T-cell (primary cell): ENCODE data around the gene MYLK4. TPM values are rescaled to one million over a fixed set of nuclear protein-coding genes. Genes with fewer than 3 reads are reported as not detected.
A peak's percentile ranks its signal among the peaks of the same experiment; 100 is the strongest.

Experiments used
- ATAC-seq, 4 experiments: fragments of 200-7000 bp in 3 of 4; fragments of 150-1000 bp in 1 of 4; cut with Tn5 transposase; replicated peaks in 1 of 4; 1 replicate in 3 of 4; 2 replicates in 1 of 4; pipeline ENCODE4 v1.10.0; 2021; ENCODE audit warnings: moderate library complexity in 3 of 4, mild to moderate bottlenecking in 2 of 4, moderate number of reproducible peaks in 1 of 4
- CTCF ChIA-PET, 2 donors: fragments of 300-600 bp; sonication (Branson Sonifier 250); formaldehyde crosslinking; loops; one replicate each; lab custom pipeline; 2022; ENCODE audit warnings: antibody characterized with exemption in 2 of 2; lab: Charles Lee
- POLR2A ChIA-PET, 2 donors: fragments of 300-600 bp; sonication (Branson Sonifier 250); formaldehyde crosslinking; loops; one replicate each; lab custom pipeline; 2022; ENCODE audit warnings: antibody characterized with exemption in 2 of 2; lab: Charles Lee
- DNase-seq, 35 experiments: peaks; one replicate each; pipeline versions ENCODE4 v3.0.0 to v3.0.0-alpha.2; 2013 to 2023
- H3K27ac ChIP-seq: one replicate; pipeline ENCODE4 v1.5.1; 2013; ENCODE audit warnings: low read length
- H3K27me3 ChIP-seq, 2 experiments: replicated peaks in 1 of 2; 1 replicate in 1 of 2; 2 replicates in 1 of 2; pipeline versions ENCODE4 v1.6.1 to v1.7.0; 2013; ENCODE audit warnings: low read length in 1 of 2, mixed read lengths in 1 of 2; ENCODE audit not compliant: control insufficient read depth in 2 of 2, insufficient read depth in 2 of 2; ENCODE audit errors: extremely low read depth in 1 of 2
- H3K36me3 ChIP-seq, 2 donors: 1 replicate in 1 of 2; 2 replicates in 1 of 2; pipeline versions ENCODE4 v1.6.1 to v1.7.0; 2013; ENCODE audit warnings: low read length in 1 of 2; ENCODE audit not compliant: control insufficient read depth in 2 of 2, insufficient read depth in 1 of 2; ENCODE audit errors: extremely low read depth in 1 of 2
- H3K4me1 ChIP-seq, 2 experiments: 1 replicate in 1 of 2; 2 replicates in 1 of 2; pipeline versions ENCODE4 v1.6.1 to v1.7.0; 2013; ENCODE audit warnings: low read length in 2 of 2, mixed read lengths in 1 of 2; ENCODE audit not compliant: insufficient read depth in 2 of 2, control insufficient read depth in 1 of 2; ENCODE audit errors: extremely low read depth in 1 of 2
- H3K4me3 ChIP-seq, 2 donors: 1 replicate in 1 of 2; 2 replicates in 1 of 2; pipeline versions ENCODE4 v1.5.1 to v1.7.0; 2013; ENCODE audit warnings: mild to moderate bottlenecking in 2 of 2, low read length in 1 of 2, moderate library complexity in 1 of 2; ENCODE audit not compliant: control insufficient read depth in 1 of 2; ENCODE audit errors: extremely low read depth in 1 of 2
- H3K9me3 ChIP-seq: 2 replicates; pipeline ENCODE4 v1.7.0; 2013
- H3K27ac Mint-ChIP-seq, 2 donors: one replicate each; pipeline ENCODE4 v1.8.0; 2020 to 2021; ENCODE audit warnings: mild to moderate bottlenecking in 2 of 2, mixed read lengths in 2 of 2
- H3K27me3 Mint-ChIP-seq, 2 donors: one replicate each; pipeline ENCODE4 v1.8.0; 2021 to 2022; ENCODE audit warnings: mixed read lengths in 2 of 2
- H3K36me3 Mint-ChIP-seq: one replicate; pipeline ENCODE4 v1.8.0; 2021; ENCODE audit warnings: mixed read lengths
- H3K4me1 Mint-ChIP-seq, 3 donors: one replicate each; pipeline ENCODE4 v1.8.0; 2020 to 2022; ENCODE audit warnings: mixed read lengths in 3 of 3, mild to moderate bottlenecking in 1 of 3
- H3K4me3 Mint-ChIP-seq, 3 donors: one replicate each; pipeline ENCODE4 v1.8.0; 2020 to 2022; ENCODE audit warnings: mild to moderate bottlenecking in 3 of 3, mixed read lengths in 3 of 3, moderate library complexity in 3 of 3
- H3K9me3 Mint-ChIP-seq, 3 donors: one replicate each; pipeline ENCODE4 v1.8.0; 2020 to 2022; ENCODE audit warnings: mixed read lengths in 3 of 3
- WGBS: methylation state at CpG from one replicate; pipeline ENCODE4 v1.1.5; 2013; ENCODE audit warnings: missing lambda C conversion rate; ENCODE audit not compliant: insufficient coverage; 5-methylcytosine and 5-hydroxymethylcytosine counted together
- total RNA-seq, 35 experiments: library from RNA in 6 of 35; stranded (reverse) in 6 of 35; fragments of 120-200 nt in 1 of 35; gene quantifications; one replicate each; pipeline versions ENCODE4 v1.2.1 to v1.2.4 and lab custom pipeline; 2013 to 2026

The MYLK4 gene
- total RNA-seq, 5 donors from 2014 or later (not counting 1 experiment from before 2014, with no cell fraction given) = 0.58 to 1.4 (median 1.0) TPM

- no peaks in the 10 kb centered on the region for H3K9me3 ChIP-seq
- CTCF ChIA-PET = no interaction called here
- no peaks in the 10 kb centered on the region for H3K36me3 ChIP-seq
- Mint-ChIP-seq H3K27ac (no peak overlapping the region), H3K36me3 (peaks cover 4% of the 10 kb centered on the region), H3K27me3 (no peaks in the 10 kb centered on the region), H3K9me3 (no peaks in the 10 kb centered on the region), H3K4me1 (peaks cover 33 to 53% (median 40%) of the 10 kb centered on the region in 3 donors), H3K4me3 (no peak overlapping the region)
- ATAC-seq (no peak), DNase-seq (no peak)
- H3K4me1 ChIP-seq = peaks cover 10 to 21% of the 10 kb centered on the region in 2 experiments
- WGBS = no CpG with 5 or more reads among the region's 2 CpGs
- POLR2A ChIA-PET = no interaction called here
- no peak overlapping the region for H3K27ac ChIP-seq
- H3K27me3 ChIP-seq = no peaks in the 10 kb centered on the region
- no peak overlapping the region for H3K4me3 ChIP-seq
These were observed 44.4 kb upstream of the MYLK4 start for GRCh38 chr6:2795162-2795561.

- H3K27me3 Mint-ChIP-seq = no peaks in the 10 kb centered on the region
- no peak for DNase-seq
- Histone ChIP-seq H3K4me1 (peaks cover 10 to 21% of the 10 kb centered on the region in 2 experiments), H3K9me3 (no peaks in the 10 kb centered on the region), H3K36me3 (no peaks in the 10 kb centered on the region), H3K4me3 (no peak overlapping the region), H3K27ac (no peak overlapping the region), H3K27me3 (no peaks in the 10 kb centered on the region)
- no peaks in the 10 kb centered on the region for H3K9me3 Mint-ChIP-seq
- 100% methylated on average over 1 of the region's 5 CpGs for WGBS
- peaks cover 27 to 44% (median 33%) of the 10 kb centered on the region in 3 donors for H3K4me1 Mint-ChIP-seq
- ATAC-seq = no peak
- CTCF ChIA-PET = interaction anchor here in 1 of 2 donors (0.9 kb wide), 1 partner anchor 195 kb away, joined by 6 read pairs; no protein-coding TSS in a partner anchor
- H3K27ac Mint-ChIP-seq = peak overlapping the region; percentile 89 to 96
- H3K4me3 Mint-ChIP-seq = peak overlapping the region in 1 of 3 donors; percentile 55
- H3K36me3 Mint-ChIP-seq = peaks cover 4% of the 10 kb centered on the region
- POLR2A ChIA-PET = no interaction called here
These were observed 43.5 kb upstream of the MYLK4 start for GRCh38 chr6:2794171-2794730.

GRCh38 chr6:2793534-2794151 lies 42.9 kb upstream of the MYLK4 start:
- H3K27me3 Mint-ChIP-seq = no peaks in the 10 kb centered on the region
- H3K4me1 Mint-ChIP-seq = peaks cover 26 to 44% (median 33%) of the 10 kb centered on the region in 3 donors
- no peaks in the 10 kb centered on the region for H3K9me3 Mint-ChIP-seq
- CTCF ChIA-PET = interaction anchor here (0.6 to 0.9 kb wide), 3 partner anchors 48 to 196 kb away, joined by 3 to 6 read pairs (median 3); partner anchors contain the start of gene SERPINB1 (in 1 of the 2)
- H3K27ac Mint-ChIP-seq = peak overlapping the region; percentile 89 to 96
- Histone ChIP-seq H3K27ac (peak overlapping the region; percentile 71), H3K27me3 (no peaks in the 10 kb centered on the region), H3K4me3 (peak overlapping the region in 1 of 2 donors; percentile 8), H3K36me3 (peaks cover 0 to 4% of the 10 kb centered on the region in 2 donors), H3K4me1 (peaks cover 10 to 21% of the 10 kb centered on the region in 2 experiments), H3K9me3 (no peaks in the 10 kb centered on the region)
- peak overlapping the region in 2 of 3 donors; percentile 7 to 55 for H3K4me3 Mint-ChIP-seq
- DNase-seq (peak in 12 of 35 experiments; percentile 7 to 46 (median 14)), ATAC-seq (peak; percentile 49 to 79 (median 64))
- peaks cover 4% of the 10 kb centered on the region for H3K36me3 Mint-ChIP-seq
- WGBS = 36% methylated on average over 3 of the region's 9 CpGs
- POLR2A ChIA-PET = no interaction called here

GRCh38 chr6:2792330-2793110 lies 41.8 kb upstream of the MYLK4 start:
- 98% methylated on average over 17 of the region's 17 CpGs for whole genome bisulfite sequencing
- Mint-ChIP-seq H3K27ac (peak overlapping the region; percentile 89 to 96), H3K27me3 (no peaks in the 10 kb centered on the region)

GRCh38 chr6:2791450-2791974 lies 40.8 kb upstream of the MYLK4 start:
- no peaks in the 10 kb centered on the region for H3K27me3 ChIP-seq
- peak overlapping the region; percentile 77 to 84 for H3K27ac Mint-ChIP-seq
- H3K27ac ChIP-seq = no peak overlapping the region
- H3K27me3 Mint-ChIP-seq = no peaks in the 10 kb centered on the region
- ATAC-seq (no peak), DNase-seq (peak in 1 of 35 experiments; percentile 14)
- POLR2A ChIA-PET = interaction anchor here in 1 of 2 donors (0.6 to 0.7 kb wide), 2 partner anchors 36 to 41 kb away, joined by 5 to 6 read pairs; no protein-coding TSS in a partner anchor
- CTCF ChIA-PET = interaction anchor here (0.5 to 1.9 kb wide), 31 partner anchors 9 to 284 kb away, joined by 3 to 19 read pairs (median 5); partner anchors contain the start of gene SERPINB1 (in 1 of the 2)
- no peaks in the 10 kb centered on the region for H3K9me3 Mint-ChIP-seq
- H3K4me3 ChIP-seq = no peak overlapping the region
- H3K4me1 Mint-ChIP-seq = peaks cover 25 to 40% (median 26%) of the 10 kb centered on the region in 3 donors
- peaks cover 0 to 6% of the 10 kb centered on the region in 2 donors for H3K36me3 ChIP-seq
- H3K4me3 Mint-ChIP-seq = peak overlapping the region in 1 of 3 donors; percentile 10
- peaks cover 15% of the 10 kb centered on the region for H3K36me3 Mint-ChIP-seq
- WGBS = no CpG with 5 or more reads among the region's 4 CpGs
- no peaks in the 10 kb centered on the region for H3K9me3 ChIP-seq
- H3K4me1 ChIP-seq = peaks cover 10 to 21% of the 10 kb centered on the region in 2 experiments

More at GRCh38 chr6:2792330-2793110, 41.8 kb upstream of the MYLK4 start:
- H3K4me1 Mint-ChIP-seq = peaks cover 25 to 44% (median 33%) of the 10 kb centered on the region in 3 donors
- H3K4me3 Mint-ChIP-seq = peak overlapping the region in 1 of 3 donors; percentile 55
- H3K9me3 ChIP-seq = no peaks in the 10 kb centered on the region
- no peaks in the 10 kb centered on the region for H3K27me3 ChIP-seq
- no peaks in the 10 kb centered on the region for H3K9me3 Mint-ChIP-seq
- ChIA-PET POLR2A (interaction anchor here in 1 of 2 donors (0.6 kb wide), 1 partner anchor 83 kb away, joined by 3 read pairs; no protein-coding TSS in a partner anchor), CTCF (interaction anchor here (0.6 to 1.9 kb wide), 9 partner anchors 24 to 141 kb away, joined by 3 to 16 read pairs (median 3); partner anchors contain the start of gene SERPINB1 (in 1 of the 2))
- H3K27ac ChIP-seq = peak overlapping the region; percentile 71
- H3K4me3 ChIP-seq = no peak overlapping the region
- H3K36me3 ChIP-seq = peaks cover 0 to 4% of the 10 kb centered on the region in 2 donors
- ATAC-seq = no peak
- H3K4me1 ChIP-seq = peaks cover 10 to 21% of the 10 kb centered on the region in 2 experiments
- no peak for DNase-seq
- peaks cover 9% of the 10 kb centered on the region for H3K36me3 Mint-ChIP-seq
